K562 (cell line): ENCODE measurements around the gene PTOV1. TPM values are rescaled to one million over a fixed set of nuclear protein-coding genes. Genes with fewer than 3 reads are reported as not detected.

Experiments used
- BHLHE40 ChIP-seq: IDR thresholded peaks from 2 replicates; pipeline ENCODE4 v1.6.1; 2011; ENCODE audit warnings: low read length, improper control_type of control experiment
- CHCHD3 ChIP-seq: fragments of 250-450 bp; sonication (Bioruptor Pico); IDR thresholded peaks from 2 replicates; pipeline ENCODE4 v2.1.2; 2022; ENCODE audit warnings: mild to moderate bottlenecking
- CREB1 ChIP-seq, 2 experiments: sonication (generic) in 1 of 2; formaldehyde crosslinking in 1 of 2; IDR thresholded peaks; 2 replicates each; pipeline versions ENCODE4 v1.6.1 to v1.8.0; 2012 to 2022; ENCODE audit warnings: inconsistent platforms in 1 of 2, mild to moderate bottlenecking in 1 of 2, missing genetic modification reagents in 1 of 2, moderate library complexity in 1 of 2
- CXXC5 ChIP-seq: fragments of 250-450 bp; sonication (Bioruptor Pico); IDR thresholded peaks from 2 replicates; pipeline ENCODE4 v1.8.0; 2022; ENCODE audit warnings: inconsistent platforms, mild to moderate bottlenecking, moderate library complexity
- GATAD2A ChIP-seq: fragments of 450-650 bp; IDR thresholded peaks from 2 replicates; pipeline ENCODE4 v1.6.1; 2017
- HDAC3 ChIP-seq: fragments of 450-650 bp; IDR thresholded peaks from 2 replicates; pipeline ENCODE4 v1.6.1; 2018; ENCODE audit warnings: borderline replicate concordance, mild to moderate bottlenecking, moderate library complexity; ENCODE audit not compliant: partially characterized antibody
- HMG20A ChIP-seq: fragments of 450-650 bp; formaldehyde crosslinking; conservative IDR thresholded peaks from 2 replicates; pipeline ENCODE4 v1.4.0; 2020; ENCODE audit warnings: mild to moderate bottlenecking, mixed read lengths
- MTA3 ChIP-seq: fragments of 450-650 bp; formaldehyde crosslinking; IDR thresholded peaks from 2 replicates; pipeline ENCODE4 v1.6.1; 2017; ENCODE audit warnings: mild to moderate bottlenecking, borderline replicate concordance
- NFRKB ChIP-seq: fragments of 450-650 bp; IDR thresholded peaks from 2 replicates; pipeline ENCODE4 v1.6.1; 2016; ENCODE audit warnings: low read depth
- NR3C1 ChIP-seq: sonication (generic); formaldehyde crosslinking; IDR thresholded peaks from 2 replicates; pipeline ENCODE4 v1.8.1; 2022; ENCODE audit warnings: missing genetic modification reagents
- POU5F1 ChIP-seq: fragments of 150-350 bp; IDR thresholded peaks from 2 replicates; pipeline ENCODE4 v1.6.1; 2014; ENCODE audit warnings: borderline replicate concordance, low read length, low read depth, mild to moderate bottlenecking; ENCODE audit not compliant: partially characterized antibody
- RAD51 ChIP-seq: fragments of 450-650 bp; IDR thresholded peaks from 2 replicates; pipeline ENCODE4 v1.7.1; 2016; ENCODE audit warnings: low read depth, mild to moderate bottlenecking, borderline replicate concordance
- STAT5B ChIP-seq: fragments of 250-450 bp; sonication (Bioruptor Pico); IDR thresholded peaks from 2 replicates; pipeline ENCODE4 v1.8.0; 2021; ENCODE audit warnings: mild to moderate bottlenecking, inconsistent platforms
- TARDBP ChIP-seq: fragments of 450-650 bp; IDR thresholded peaks from 2 replicates; pipeline ENCODE4 v1.6.1; 2016
- YBX1 ChIP-seq: fragments of 450-650 bp; IDR thresholded peaks from 2 replicates; pipeline ENCODE4 v1.7.1; 2016; ENCODE audit warnings: mild to moderate bottlenecking
- polyA plus RNA-seq, 8 experiments: library from polyadenylated mRNA; depleted of rRNA in 4 of 8; stranded (reverse) in 5 of 8; unstranded in 3 of 8; fragments of >200 nt; fragmentation: Nextera tagmentation in 2 of 8; fragmentation: Illumina TruSeq in 1 of 8; extraction: Ambion mirVana in 2 of 8; extraction: Trizol in 1 of 8; gene quantifications; 2 replicates each; pipeline versions ENCODE4 v1.2.1 to v1.2.3, GENCODE V29; 2011 to 2014; ENCODE audit warnings: inconsistent platforms in 1 of 8, missing spikeins in 1 of 8
- total RNA-seq, 7 experiments: library from RNA; depleted of rRNA in 6 of 7; stranded (reverse); fragments of >200 nt in 6 of 7; fragmentation: Illumina TruSeq in 2 of 7; extraction: Trizol in 2 of 7; gene quantifications; 2 replicates each; pipeline versions ENCODE4 v1.2.1 to v1.2.3, GENCODE V29; 2011 to 2021; ENCODE audit warnings: low replicate concordance in 1 of 7
- TF ChIP-seq, protein P1 (sequence below): sonication (generic); formaldehyde crosslinking; IDR thresholded peaks from 2 replicates; pipeline ENCODE4 v1.8.1; 2023; ENCODE audit warnings: mild to moderate bottlenecking, missing genetic modification reagents
- TF ChIP-seq, protein P2 (sequence below): sonication (generic); formaldehyde crosslinking; IDR thresholded peaks from 2 replicates; pipeline ENCODE4 v1.8.1; 2022; ENCODE audit warnings: missing genetic modification reagents
- TF ChIP-seq, protein P3 (sequence below): fragments of 450-650 bp; IDR thresholded peaks from 2 replicates; pipeline ENCODE4 v1.6.1; 2017; ENCODE audit warnings: antibody characterized with exemption, mild to moderate bottlenecking
- TF ChIP-seq, protein P4 (sequence below): fragments of 450-650 bp; IDR thresholded peaks from 2 replicates; pipeline ENCODE4 v1.6.1; 2017; ENCODE audit warnings: mild to moderate bottlenecking, moderate library complexity

Gene PTOV1
- total and polyA plus RNA-seq, 9 of the 15 experiments (the other 6 are each of a cell fraction or from before 2014, with no cell fraction given): 4.9 to 169 (median 43.5) TPM

DNA sequence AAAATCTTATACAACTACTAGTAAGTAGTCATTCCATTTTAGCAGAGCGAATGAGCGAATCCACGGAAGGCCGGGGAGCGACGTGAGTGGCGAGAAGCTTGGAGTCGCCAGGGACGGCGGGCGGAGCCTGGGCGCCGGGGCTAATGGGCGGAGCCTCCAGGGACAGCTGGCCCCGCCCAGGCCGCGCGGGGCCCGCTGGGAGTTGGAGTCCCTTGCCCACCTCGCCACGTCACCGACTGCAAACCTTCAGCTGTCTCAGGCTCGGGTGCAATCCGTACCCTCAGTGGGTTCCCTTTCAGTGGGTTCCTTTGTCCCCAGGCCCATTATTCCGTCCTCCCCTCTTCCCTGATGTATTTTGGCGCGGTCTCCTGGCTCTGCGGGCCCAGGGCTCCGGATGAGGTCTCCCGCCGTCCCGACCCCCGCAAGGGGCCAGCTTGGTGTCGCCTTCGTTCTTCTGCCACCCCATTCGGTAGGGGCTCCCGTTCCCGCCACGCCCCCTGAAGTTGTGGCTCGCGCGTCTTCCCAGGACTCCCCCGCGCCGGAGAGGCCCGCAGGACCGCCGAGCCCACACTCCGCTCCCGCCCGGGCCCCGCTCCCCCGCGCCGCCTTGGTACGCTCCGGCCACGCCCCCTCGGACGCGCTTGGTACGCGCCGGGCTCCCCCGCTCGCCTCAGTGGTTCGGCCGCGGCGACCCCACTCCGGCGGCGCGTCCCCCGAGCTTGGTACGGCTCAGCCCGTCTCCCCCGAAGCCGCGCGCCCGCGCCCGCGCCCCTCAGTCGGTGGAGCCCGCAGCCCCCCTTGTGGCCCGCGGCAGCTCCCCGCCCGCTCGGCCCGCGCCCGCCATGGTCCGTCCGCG is at the start of gene PTOV1 (continued):
- TF ChIP-seq NR3C1 (CRISPR knock-in tag): peak; percentile 53; the same call in 1 of the 2 replicates
- TF ChIP-seq, protein P1, sequence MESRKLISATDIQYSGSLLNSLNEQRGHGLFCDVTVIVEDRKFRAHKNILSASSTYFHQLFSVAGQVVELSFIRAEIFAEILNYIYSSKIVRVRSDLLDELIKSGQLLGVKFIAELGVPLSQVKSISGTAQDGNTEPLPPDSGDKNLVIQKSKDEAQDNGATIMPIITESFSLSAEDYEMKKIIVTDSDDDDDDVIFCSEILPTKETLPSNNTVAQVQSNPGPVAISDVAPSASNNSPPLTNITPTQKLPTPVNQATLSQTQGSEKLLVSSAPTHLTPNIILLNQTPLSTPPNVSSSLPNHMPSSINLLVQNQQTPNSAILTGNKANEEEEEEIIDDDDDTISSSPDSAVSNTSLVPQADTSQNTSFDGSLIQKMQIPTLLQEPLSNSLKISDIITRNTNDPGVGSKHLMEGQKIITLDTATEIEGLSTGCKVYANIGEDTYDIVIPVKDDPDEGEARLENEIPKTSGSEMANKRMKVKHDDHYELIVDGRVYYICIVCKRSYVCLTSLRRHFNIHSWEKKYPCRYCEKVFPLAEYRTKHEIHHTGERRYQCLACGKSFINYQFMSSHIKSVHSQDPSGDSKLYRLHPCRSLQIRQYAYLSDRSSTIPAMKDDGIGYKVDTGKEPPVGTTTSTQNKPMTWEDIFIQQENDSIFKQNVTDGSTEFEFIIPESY (CRISPR knock-in tag): peak; percentile 73
- peak; percentile 79; the same call in 1 of the 2 replicates for TF ChIP-seq MTA3
- TF ChIP-seq CREB1 (IDR thresholded peaks at IDR 0.05): peak; percentile 96
- peak; percentile 97 for TF ChIP-seq CREB1 (CRISPR knock-in tag; IDR thresholded peaks at IDR 0.05)
- no peak for TF ChIP-seq CHCHD3 (CRISPR knock-in tag)
- TF ChIP-seq HMG20A: no peak
- no peak for TF ChIP-seq YBX1
- TF ChIP-seq, protein P2, sequence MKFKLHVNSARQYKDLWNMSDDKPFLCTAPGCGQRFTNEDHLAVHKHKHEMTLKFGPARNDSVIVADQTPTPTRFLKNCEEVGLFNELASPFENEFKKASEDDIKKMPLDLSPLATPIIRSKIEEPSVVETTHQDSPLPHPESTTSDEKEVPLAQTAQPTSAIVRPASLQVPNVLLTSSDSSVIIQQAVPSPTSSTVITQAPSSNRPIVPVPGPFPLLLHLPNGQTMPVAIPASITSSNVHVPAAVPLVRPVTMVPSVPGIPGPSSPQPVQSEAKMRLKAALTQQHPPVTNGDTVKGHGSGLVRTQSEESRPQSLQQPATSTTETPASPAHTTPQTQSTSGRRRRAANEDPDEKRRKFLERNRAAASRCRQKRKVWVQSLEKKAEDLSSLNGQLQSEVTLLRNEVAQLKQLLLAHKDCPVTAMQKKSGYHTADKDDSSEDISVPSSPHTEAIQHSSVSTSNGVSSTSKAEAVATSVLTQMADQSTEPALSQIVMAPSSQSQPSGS (CRISPR knock-in tag): peak; percentile 55; the same call in 1 of the 2 replicates
- TF ChIP-seq TARDBP: peak; percentile 87; the same call in 1 of the 2 replicates
- TF ChIP-seq GATAD2A: peak; percentile 63; the same call in 1 of the 2 replicates
- TF ChIP-seq RAD51: no peak
- TF ChIP-seq STAT5B (CRISPR knock-in tag): no peak
- peak; percentile 94 for TF ChIP-seq BHLHE40
- TF ChIP-seq CXXC5 (CRISPR knock-in tag): peak; percentile 89
- TF ChIP-seq NFRKB: no peak
- TF ChIP-seq POU5F1: no peak
- TF ChIP-seq, protein P3, sequence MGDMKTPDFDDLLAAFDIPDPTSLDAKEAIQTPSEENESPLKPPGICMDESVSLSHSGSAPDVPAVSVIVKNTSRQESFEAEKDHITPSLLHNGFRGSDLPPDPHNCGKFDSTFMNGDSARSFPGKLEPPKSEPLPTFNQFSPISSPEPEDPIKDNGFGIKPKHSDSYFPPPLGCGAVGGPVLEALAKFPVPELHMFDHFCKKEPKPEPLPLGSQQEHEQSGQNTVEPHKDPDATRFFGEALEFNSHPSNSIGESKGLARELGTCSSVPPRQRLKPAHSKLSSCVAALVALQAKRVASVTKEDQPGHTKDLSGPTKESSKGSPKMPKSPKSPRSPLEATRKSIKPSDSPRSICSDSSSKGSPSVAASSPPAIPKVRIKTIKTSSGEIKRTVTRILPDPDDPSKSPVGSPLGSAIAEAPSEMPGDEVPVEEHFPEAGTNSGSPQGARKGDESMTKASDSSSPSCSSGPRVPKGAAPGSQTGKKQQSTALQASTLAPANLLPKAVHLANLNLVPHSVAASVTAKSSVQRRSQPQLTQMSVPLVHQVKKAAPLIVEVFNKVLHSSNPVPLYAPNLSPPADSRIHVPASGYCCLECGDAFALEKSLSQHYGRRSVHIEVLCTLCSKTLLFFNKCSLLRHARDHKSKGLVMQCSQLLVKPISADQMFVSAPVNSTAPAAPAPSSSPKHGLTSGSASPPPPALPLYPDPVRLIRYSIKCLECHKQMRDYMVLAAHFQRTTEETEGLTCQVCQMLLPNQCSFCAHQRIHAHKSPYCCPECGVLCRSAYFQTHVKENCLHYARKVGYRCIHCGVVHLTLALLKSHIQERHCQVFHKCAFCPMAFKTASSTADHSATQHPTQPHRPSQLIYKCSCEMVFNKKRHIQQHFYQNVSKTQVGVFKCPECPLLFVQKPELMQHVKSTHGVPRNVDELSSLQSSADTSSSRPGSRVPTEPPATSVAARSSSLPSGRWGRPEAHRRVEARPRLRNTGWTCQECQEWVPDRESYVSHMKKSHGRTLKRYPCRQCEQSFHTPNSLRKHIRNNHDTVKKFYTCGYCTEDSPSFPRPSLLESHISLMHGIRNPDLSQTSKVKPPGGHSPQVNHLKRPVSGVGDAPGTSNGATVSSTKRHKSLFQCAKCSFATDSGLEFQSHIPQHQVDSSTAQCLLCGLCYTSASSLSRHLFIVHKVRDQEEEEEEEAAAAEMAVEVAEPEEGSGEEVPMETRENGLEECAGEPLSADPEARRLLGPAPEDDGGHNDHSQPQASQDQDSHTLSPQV: 0 out of 2 replicates have a peak, but pooled peaks have one; percentile 40
- no peak for TF ChIP-seq HDAC3
- TF ChIP-seq, protein P4, sequence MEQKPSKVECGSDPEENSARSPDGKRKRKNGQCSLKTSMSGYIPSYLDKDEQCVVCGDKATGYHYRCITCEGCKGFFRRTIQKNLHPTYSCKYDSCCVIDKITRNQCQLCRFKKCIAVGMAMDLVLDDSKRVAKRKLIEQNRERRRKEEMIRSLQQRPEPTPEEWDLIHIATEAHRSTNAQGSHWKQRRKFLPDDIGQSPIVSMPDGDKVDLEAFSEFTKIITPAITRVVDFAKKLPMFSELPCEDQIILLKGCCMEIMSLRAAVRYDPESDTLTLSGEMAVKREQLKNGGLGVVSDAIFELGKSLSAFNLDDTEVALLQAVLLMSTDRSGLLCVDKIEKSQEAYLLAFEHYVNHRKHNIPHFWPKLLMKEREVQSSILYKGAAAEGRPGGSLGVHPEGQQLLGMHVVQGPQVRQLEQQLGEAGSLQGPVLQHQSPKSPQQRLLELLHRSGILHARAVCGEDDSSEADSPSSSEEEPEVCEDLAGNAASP: no peak
